SK-N-SH (cell line): ENCODE results near the gene ZC3H7A. TPM values are rescaled to one million over a fixed set of nuclear protein-coding genes. Genes with fewer than 3 reads are reported as not detected.

Source experiments
- CTCF ChIA-PET: fragments of 300-600, 350-600 bp; formaldehyde crosslinking; extraction: SDS; loops from one replicate; lab custom pipeline; 2021; lab: Yijun Ruan, JAX
- POLR2A ChIA-PET: fragments of 350-600 bp; sonication (Branson Sonifier 250); formaldehyde crosslinking; extraction: SDS; loops from one replicate; lab custom pipeline; 2020; ENCODE audit warnings: antibody characterized with exemption, inconsistent platforms; lab: Yijun Ruan, JAX
- DNase-seq: peaks from one replicate; pipeline ENCODE4 v3.0.0; 2012
- H2AFZ ChIP-seq: fragments of 200-600 bp; sonication (generic); 2 replicates; pipeline ENCODE4 v1.8.1; 2016; ENCODE audit warnings: antibody characterized with exemption, mild to moderate bottlenecking, low read depth
- H3F3A ChIP-seq: fragments of 200-600 bp; sonication (generic); replicated peaks from 2 replicates; pipeline ENCODE3; 2016; ENCODE audit warnings: antibody characterized with exemption, mild to moderate bottlenecking; ENCODE audit not compliant: insufficient read depth
- H3K27ac ChIP-seq, 2 experiments: fragments of 200-500 bp in 1 of 2; fragments of 200-600 bp in 1 of 2; sonication (Bioruptor generic) in 1 of 2; sonication (generic), shearing (Covaris generic) in 1 of 2; 2 replicates each; pipeline versions ENCODE4 v1.5.1 to v1.6.1; 2014 to 2016; ENCODE audit warnings: low read depth in 2 of 2, inconsistent platforms in 1 of 2, low read length in 1 of 2, mild to moderate bottlenecking in 1 of 2, mixed read lengths in 1 of 2
- H3K27me3 ChIP-seq: fragments of 200-600 bp; sonication (generic), shearing (Covaris generic); 2 replicates; pipeline ENCODE4 v1.6.1; 2016; ENCODE audit warnings: mixed run types; ENCODE audit not compliant: insufficient read depth
- H3K36me3 ChIP-seq, 2 experiments: fragments of 200-500 bp in 1 of 2; fragments of 200-600 bp in 1 of 2; sonication (Bioruptor generic) in 1 of 2; sonication (generic) in 1 of 2; replicated peaks in 1 of 2; 2 replicates each; pipeline versions ENCODE3 to v1.5.1; 2014 to 2016; ENCODE audit warnings: low read length in 1 of 2, mild to moderate bottlenecking in 1 of 2; ENCODE audit not compliant: insufficient read depth in 2 of 2, control insufficient read depth in 1 of 2
- H3K4me1 ChIP-seq, 2 experiments: fragments of 200-500 bp in 1 of 2; fragments of 200-600 bp in 1 of 2; sonication (Bioruptor generic) in 1 of 2; sonication (generic), shearing (Covaris generic) in 1 of 2; 2 replicates each; pipeline versions ENCODE4 v1.5.1 to v1.6.1; 2014 to 2016; ENCODE audit warnings: low read depth in 1 of 2, low read length in 1 of 2, mixed run types in 1 of 2; ENCODE audit not compliant: insufficient read depth in 2 of 2, control insufficient read depth in 1 of 2
- H3K4me2 ChIP-seq: fragments of 200-600 bp; sonication (generic), shearing (Covaris generic); 2 replicates; pipeline ENCODE4 v1.6.1; 2017; ENCODE audit warnings: mixed run types
- H3K4me3 ChIP-seq, 2 experiments: fragments of 200-500 bp in 1 of 2; fragments of 200-600 bp in 1 of 2; sonication (Bioruptor generic) in 1 of 2; sonication (generic), shearing (Covaris generic) in 1 of 2; 2 replicates each; pipeline versions ENCODE4 v1.5.1 to v1.8.1; 2014 to 2016; ENCODE audit warnings: low read depth in 2 of 2, inconsistent platforms in 1 of 2, low read length in 1 of 2, mild to moderate bottlenecking in 1 of 2, mixed read lengths in 1 of 2, moderate library complexity in 1 of 2
- H3K79me2 ChIP-seq: fragments of 200-600 bp; sonication (generic); 2 replicates; pipeline ENCODE4 v1.8.1; 2017; ENCODE audit warnings: mild to moderate bottlenecking; ENCODE audit not compliant: insufficient read depth
- H3K9ac ChIP-seq: fragments of 200-600 bp; sonication (generic); 2 replicates; pipeline ENCODE4 v1.6.1; 2017; ENCODE audit warnings: mixed run types
- H3K9me2 ChIP-seq: fragments of 200-600 bp; sonication (generic); 2 replicates; pipeline ENCODE4 v1.6.1; 2017; ENCODE audit warnings: mixed run types
- H3K9me3 ChIP-seq: fragments of 200-600 bp; sonication (generic); 2 replicates; pipeline ENCODE4 v1.6.1; 2017; ENCODE audit warnings: mixed run types, mild to moderate bottlenecking, moderate library complexity
- H4K20me1 ChIP-seq: fragments of 200-600 bp; sonication (generic); 2 replicates; pipeline ENCODE4 v1.6.1; 2017; ENCODE audit warnings: mild to moderate bottlenecking, mixed run types; ENCODE audit not compliant: insufficient read depth
- CHD2 ChIP-seq: fragments of 150-350 bp; IDR thresholded peaks from 2 replicates; pipeline ENCODE4 v1.6.1; 2018; ENCODE audit warnings: low read length; ENCODE audit not compliant: partially characterized antibody
- FOSL2 ChIP-seq: IDR thresholded peaks from 2 replicates; pipeline ENCODE4 v1.4.0; 2012; ENCODE audit warnings: low read depth, mild to moderate bottlenecking, moderate library complexity, borderline replicate concordance
- FOXM1 ChIP-seq: IDR thresholded peaks from 2 replicates; pipeline ENCODE4 v1.4.0; 2012; ENCODE audit warnings: low read depth, mild to moderate bottlenecking
- GABPA ChIP-seq: IDR thresholded peaks from 2 replicates; pipeline ENCODE4 v1.4.0; 2012; ENCODE audit warnings: low read depth, mild to moderate bottlenecking
- GATA2 ChIP-seq: sonication (generic); formaldehyde crosslinking; IDR thresholded peaks from 2 replicates; pipeline ENCODE4 v1.5.0; 2020; ENCODE audit warnings: mild to moderate bottlenecking, missing genetic modification reagents
- MEF2A ChIP-seq: IDR thresholded peaks from 2 replicates; pipeline ENCODE4 v1.4.0; 2012; ENCODE audit warnings: low read depth, borderline replicate concordance
- MXI1 ChIP-seq: IDR thresholded peaks from 2 replicates; pipeline ENCODE4 v1.6.1; 2012; ENCODE audit warnings: mild to moderate bottlenecking, low read depth, low read length, improper control_type of control experiment
- NFIC ChIP-seq: IDR thresholded peaks from 2 replicates; pipeline ENCODE4 v1.4.0; 2012; ENCODE audit warnings: borderline replicate concordance
- RAD21 ChIP-seq: IDR thresholded peaks from 2 replicates; pipeline ENCODE4 v1.6.1; 2012; ENCODE audit warnings: mild to moderate bottlenecking, low read length
- RXRA ChIP-seq: IDR thresholded peaks from 2 replicates; pipeline ENCODE4 v1.4.0; 2012; ENCODE audit warnings: low read depth, mild to moderate bottlenecking, borderline replicate concordance
- SIN3A ChIP-seq: IDR thresholded peaks from 2 replicates; pipeline ENCODE4 v1.6.1; 2012; ENCODE audit warnings: low read depth, mild to moderate bottlenecking, low read length, moderate library complexity, borderline replicate concordance
- TAF1 ChIP-seq: IDR thresholded peaks from 2 replicates; pipeline ENCODE4 v1.6.1; 2012; ENCODE audit warnings: low read depth, mild to moderate bottlenecking, low read length, moderate library complexity, borderline replicate concordance
- TCF12 ChIP-seq: IDR thresholded peaks from 2 replicates; pipeline ENCODE4 v1.4.0; 2012
- TEAD4 ChIP-seq: IDR thresholded peaks from 2 replicates; pipeline ENCODE4 v1.4.0; 2012; ENCODE audit warnings: mild to moderate bottlenecking, borderline replicate concordance; ENCODE audit not compliant: insufficient read depth
- YY1 ChIP-seq: IDR thresholded peaks from 2 replicates; pipeline ENCODE4 v1.4.0; 2012; ENCODE audit warnings: low read depth, mild to moderate bottlenecking
- WGBS: methylation state at CpG from one replicate; pipeline ENCODE4 v1.1.6; 2017; ENCODE audit warnings: low lambda C conversion rate; 5-methylcytosine and 5-hydroxymethylcytosine counted together
- polyA plus RNA-seq, 3 experiments: library from polyadenylated mRNA; depleted of rRNA; stranded (reverse); fragments of >200 nt; gene quantifications; 2 replicates each; pipeline ENCODE4 v1.2.3, GENCODE V29; 2012
- TF ChIP-seq, protein P1 (sequence below): fragments of 200-600 bp; sonication (generic); IDR thresholded peaks from 2 replicates; pipeline ENCODE4 v1.6.1; 2017; ENCODE audit warnings: antibody characterized with exemption, mild to moderate bottlenecking, moderate library complexity
- TF ChIP-seq, protein P2 (sequence below): fragments of 150-350 bp; IDR thresholded peaks from 2 replicates; pipeline ENCODE4 v1.6.1; 2016; ENCODE audit warnings: mild to moderate bottlenecking, low read depth, low read length
- TF ChIP-seq, protein P3 (sequence below): IDR thresholded peaks from 2 replicates; pipeline ENCODE4 v1.4.0; 2012; ENCODE audit warnings: low read depth
- TF ChIP-seq, protein P4 (sequence below): IDR thresholded peaks from 2 replicates; pipeline ENCODE4 v1.4.0; 2012; ENCODE audit warnings: low read depth, borderline replicate concordance
- TF ChIP-seq, protein P5 (sequence below): IDR thresholded peaks from 2 replicates; pipeline ENCODE4 v1.4.0; 2012; ENCODE audit warnings: low read depth, borderline replicate concordance

The ZC3H7A gene
- polyA plus RNA-seq, 1 of the 3 experiments (the other 2 are of a cell fraction): 31.9 TPM

DNA sequence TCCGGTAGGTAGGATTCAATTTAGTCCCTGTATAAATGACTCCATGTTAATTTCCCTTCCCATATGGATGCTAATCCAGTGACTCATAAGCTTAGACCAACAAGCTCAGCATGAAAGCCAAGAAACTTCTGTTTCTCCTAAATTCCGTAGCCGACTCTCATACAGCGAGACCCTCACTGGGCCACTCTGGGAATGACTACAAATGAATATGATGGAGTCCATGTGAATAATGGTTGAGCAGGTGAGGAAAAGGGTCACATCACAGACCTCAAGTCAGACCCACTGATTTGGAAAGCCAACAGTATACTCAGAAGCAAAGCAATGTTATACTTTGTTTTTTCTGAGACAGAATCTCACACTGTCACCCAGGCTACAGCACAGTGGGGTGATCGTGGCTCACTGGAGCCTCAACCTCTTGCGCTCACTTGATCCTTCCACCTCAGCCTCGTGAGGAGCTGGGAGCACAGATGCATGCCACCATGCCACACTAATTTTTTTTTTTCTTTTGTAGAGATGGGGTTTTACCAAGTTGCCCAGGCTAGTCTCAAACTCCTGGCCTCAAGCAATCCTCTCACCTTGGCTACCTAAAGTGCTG, 39.7 kb upstream of the ZC3H7A start (continued):
- TF ChIP-seq, protein P1, sequence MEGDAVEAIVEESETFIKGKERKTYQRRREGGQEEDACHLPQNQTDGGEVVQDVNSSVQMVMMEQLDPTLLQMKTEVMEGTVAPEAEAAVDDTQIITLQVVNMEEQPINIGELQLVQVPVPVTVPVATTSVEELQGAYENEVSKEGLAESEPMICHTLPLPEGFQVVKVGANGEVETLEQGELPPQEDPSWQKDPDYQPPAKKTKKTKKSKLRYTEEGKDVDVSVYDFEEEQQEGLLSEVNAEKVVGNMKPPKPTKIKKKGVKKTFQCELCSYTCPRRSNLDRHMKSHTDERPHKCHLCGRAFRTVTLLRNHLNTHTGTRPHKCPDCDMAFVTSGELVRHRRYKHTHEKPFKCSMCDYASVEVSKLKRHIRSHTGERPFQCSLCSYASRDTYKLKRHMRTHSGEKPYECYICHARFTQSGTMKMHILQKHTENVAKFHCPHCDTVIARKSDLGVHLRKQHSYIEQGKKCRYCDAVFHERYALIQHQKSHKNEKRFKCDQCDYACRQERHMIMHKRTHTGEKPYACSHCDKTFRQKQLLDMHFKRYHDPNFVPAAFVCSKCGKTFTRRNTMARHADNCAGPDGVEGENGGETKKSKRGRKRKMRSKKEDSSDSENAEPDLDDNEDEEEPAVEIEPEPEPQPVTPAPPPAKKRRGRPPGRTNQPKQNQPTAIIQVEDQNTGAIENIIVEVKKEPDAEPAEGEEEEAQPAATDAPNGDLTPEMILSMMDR: no peak

DNA sequence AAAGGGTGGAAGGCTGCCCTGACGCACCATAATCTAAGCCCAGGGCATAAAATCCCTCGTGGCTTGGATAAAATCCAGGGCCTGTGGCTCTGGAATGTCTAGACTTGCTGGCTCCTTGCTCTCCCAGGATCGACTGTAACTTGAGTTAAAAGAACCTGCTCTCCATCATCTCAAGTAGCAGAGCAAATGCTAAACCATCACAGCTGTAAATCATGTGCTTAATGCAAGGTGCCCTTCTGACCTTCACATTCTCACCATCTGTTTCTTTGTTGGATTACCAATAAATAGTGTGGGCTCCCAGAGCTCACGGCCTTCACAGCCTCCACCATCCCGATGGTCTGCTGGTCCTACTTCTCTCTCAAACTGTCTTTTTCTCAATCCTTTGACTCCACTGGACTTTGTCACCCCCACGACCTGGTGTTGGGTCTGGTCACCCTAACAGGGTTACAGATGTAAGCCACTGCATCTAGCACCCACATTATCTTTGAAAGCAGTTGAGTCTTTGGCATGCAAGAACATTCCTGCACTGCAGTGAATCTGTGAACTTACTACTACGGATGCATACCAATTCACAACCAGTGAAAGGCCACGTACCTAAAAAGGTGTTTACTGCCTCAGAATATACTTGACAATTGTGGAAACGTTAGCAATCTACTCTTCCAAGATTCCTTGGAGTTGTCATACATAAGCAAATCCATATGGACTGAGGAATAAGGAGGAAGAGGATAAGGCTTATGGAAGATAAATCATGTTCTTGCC, 39.0 kb upstream of the ZC3H7A start:
- H3K27me3 ChIP-seq: no peaks in the 10 kb centered on the region
- peaks cover 38% of the 10 kb centered on the region for H3F3A ChIP-seq
- no peak overlapping the region; the same call in 1 of the 2 replicates for H3K9ac ChIP-seq
- no peaks in the 10 kb centered on the region for H3K9me3 ChIP-seq
- H3K9me2 ChIP-seq: no peaks in the 10 kb centered on the region
- H3K36me3 ChIP-seq: peaks cover 23 to 41% of the 10 kb centered on the region in 2 experiments
- H2AFZ ChIP-seq: no peak overlapping the region
- ChIA-PET POLR2A (interaction anchor here (0.6 kb wide), 1 partner anchor 9 kb away, joined by 8 read pairs; no protein-coding TSS in a partner anchor), CTCF (no interaction called here)
- DNase-seq: no peak
- WGBS: 30% methylated on average over 8 of the region's 9 CpGs
- no peak overlapping the region for H3K4me3 ChIP-seq
- peaks cover 2 to 5% of the 10 kb centered on the region in 2 experiments; a peak in 3 of 4 replicates for H3K4me1 ChIP-seq
- peaks cover 9% of the 10 kb centered on the region; the same call in 1 of the 2 replicates for H4K20me1 ChIP-seq
- H3K27ac ChIP-seq: peak overlapping the region; percentile 66 to 75
- no peaks in the 10 kb centered on the region for H3K79me2 ChIP-seq
- peak overlapping the region; percentile 15; the same call in 1 of the 2 replicates for H3K4me2 ChIP-seq
- no peak for TF ChIP-seq SIN3A
- TF ChIP-seq GATA2 (CRISPR knock-in tag): no peak
- peak; percentile 62 for TF ChIP-seq TCF12
- no peak for TF ChIP-seq FOSL2
- TF ChIP-seq RAD21: no peak
- TF ChIP-seq, protein P2, sequence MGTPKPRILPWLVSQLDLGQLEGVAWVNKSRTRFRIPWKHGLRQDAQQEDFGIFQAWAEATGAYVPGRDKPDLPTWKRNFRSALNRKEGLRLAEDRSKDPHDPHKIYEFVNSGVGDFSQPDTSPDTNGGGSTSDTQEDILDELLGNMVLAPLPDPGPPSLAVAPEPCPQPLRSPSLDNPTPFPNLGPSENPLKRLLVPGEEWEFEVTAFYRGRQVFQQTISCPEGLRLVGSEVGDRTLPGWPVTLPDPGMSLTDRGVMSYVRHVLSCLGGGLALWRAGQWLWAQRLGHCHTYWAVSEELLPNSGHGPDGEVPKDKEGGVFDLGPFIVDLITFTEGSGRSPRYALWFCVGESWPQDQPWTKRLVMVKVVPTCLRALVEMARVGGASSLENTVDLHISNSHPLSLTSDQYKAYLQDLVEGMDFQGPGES: no peak
- TF ChIP-seq, protein P3, sequence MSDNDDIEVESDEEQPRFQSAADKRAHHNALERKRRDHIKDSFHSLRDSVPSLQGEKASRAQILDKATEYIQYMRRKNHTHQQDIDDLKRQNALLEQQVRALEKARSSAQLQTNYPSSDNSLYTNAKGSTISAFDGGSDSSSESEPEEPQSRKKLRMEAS: peak; percentile 53
- no peak for TF ChIP-seq GABPA
- TF ChIP-seq MEF2A: no peak
- no peak for TF ChIP-seq YY1
- no peak for TF ChIP-seq CHD2
- 0 out of 2 replicates have a peak, but pooled peaks have one; percentile 8 for TF ChIP-seq RXRA
- TF ChIP-seq TEAD4: no peak
- TF ChIP-seq NFIC: peak; percentile 58; the same call in 1 of the 2 replicates
- no peak for TF ChIP-seq MXI1
- TF ChIP-seq, protein P4, sequence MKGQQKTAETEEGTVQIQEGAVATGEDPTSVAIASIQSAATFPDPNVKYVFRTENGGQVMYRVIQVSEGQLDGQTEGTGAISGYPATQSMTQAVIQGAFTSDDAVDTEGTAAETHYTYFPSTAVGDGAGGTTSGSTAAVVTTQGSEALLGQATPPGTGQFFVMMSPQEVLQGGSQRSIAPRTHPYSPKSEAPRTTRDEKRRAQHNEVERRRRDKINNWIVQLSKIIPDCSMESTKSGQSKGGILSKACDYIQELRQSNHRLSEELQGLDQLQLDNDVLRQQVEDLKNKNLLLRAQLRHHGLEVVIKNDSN: no peak
- TF ChIP-seq, protein P5, sequence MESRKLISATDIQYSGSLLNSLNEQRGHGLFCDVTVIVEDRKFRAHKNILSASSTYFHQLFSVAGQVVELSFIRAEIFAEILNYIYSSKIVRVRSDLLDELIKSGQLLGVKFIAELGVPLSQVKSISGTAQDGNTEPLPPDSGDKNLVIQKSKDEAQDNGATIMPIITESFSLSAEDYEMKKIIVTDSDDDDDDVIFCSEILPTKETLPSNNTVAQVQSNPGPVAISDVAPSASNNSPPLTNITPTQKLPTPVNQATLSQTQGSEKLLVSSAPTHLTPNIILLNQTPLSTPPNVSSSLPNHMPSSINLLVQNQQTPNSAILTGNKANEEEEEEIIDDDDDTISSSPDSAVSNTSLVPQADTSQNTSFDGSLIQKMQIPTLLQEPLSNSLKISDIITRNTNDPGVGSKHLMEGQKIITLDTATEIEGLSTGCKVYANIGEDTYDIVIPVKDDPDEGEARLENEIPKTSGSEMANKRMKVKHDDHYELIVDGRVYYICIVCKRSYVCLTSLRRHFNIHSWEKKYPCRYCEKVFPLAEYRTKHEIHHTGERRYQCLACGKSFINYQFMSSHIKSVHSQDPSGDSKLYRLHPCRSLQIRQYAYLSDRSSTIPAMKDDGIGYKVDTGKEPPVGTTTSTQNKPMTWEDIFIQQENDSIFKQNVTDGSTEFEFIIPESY: no peak
- TF ChIP-seq FOXM1: no peak
- TF ChIP-seq TAF1: no peak
- TF ChIP-seq, protein P1: no peak
